ENCODE measurements around the gene ORC2.
"Not testable (repeated sequence)": the region's sequence is repeated elsewhere in the genome, so short reads cannot be mapped to it uniquely, and the experiment has no call there.

The ORC2 gene

GRCh38 chr2:200899482-200899881, 64.0 kb downstream of the ORC2 start:
- no peak overlapping the region for H3K4me3 ChIP-seq
- no peaks in the 10 kb centered on the region for H3K9me3 ChIP-seq
- H3K27ac ChIP-seq = no peak overlapping the region
- no peak for TF ChIP-seq Cebpa-rat (IDR thresholded peaks at IDR 0.05)
- H4K20me1 ChIP-seq = no peaks in the 10 kb centered on the region
- H3K27me3 ChIP-seq = no peaks in the 10 kb centered on the region
- H3K4me1 ChIP-seq = no peaks in the 10 kb centered on the region
- H3K36me3 ChIP-seq = peaks cover 74% of the 10 kb centered on the region
- no peak overlapping the region for H3K4me2 ChIP-seq
- no peak overlapping the region for H3K9ac ChIP-seq

DNA sequence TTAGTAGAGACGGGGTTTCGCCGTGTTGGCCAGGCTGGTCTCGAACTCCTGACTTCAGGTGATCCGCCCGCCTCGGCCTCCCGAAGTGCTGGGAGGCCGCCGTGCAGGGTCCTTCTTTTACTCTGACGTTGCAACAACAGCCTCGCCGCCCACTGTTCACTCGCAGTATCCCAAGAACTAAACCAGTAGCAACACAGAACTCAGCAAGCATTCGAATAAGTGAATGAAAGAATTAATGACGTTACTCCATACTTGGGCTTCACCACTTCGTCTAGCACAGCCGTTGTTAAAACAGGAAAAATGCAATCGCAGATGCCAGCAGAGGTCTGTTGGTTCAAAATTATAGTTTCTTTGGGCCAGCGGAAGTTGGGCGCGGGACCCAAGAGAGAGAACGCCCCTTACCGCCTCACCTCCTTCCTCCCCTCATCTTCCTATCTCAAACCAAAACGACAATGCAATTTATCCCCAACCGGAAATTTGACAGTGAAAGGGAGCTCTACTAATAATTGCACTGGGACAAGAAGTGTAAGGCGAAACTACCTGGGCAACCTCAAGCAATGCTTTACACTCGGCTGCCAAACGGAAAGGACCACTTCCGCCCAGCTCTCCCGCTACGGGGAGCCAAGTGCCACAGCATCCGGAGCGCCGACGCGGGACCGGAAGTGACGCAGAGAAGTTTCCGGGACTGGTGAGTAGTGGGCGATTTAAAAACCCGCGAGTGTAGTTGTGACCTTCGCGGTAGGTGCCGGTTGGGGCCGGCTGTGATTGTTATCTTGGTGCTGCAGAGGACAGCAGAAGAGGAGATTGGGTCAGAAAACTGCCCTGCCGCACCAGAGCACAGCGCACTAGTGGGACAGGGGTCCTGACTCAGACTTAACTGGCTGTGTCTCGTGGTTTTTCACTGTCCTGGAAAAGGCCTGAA, 74.5 kb downstream of the ORC2 start, which contains the start of the genes NIF3L1 and PPIL3:
TSS of gene NIF3L1 (plus strand) at position 668 of the 922 bp plus-strand sequence. CDS start 2,573 bp downstream, outside the sequence.
TSS of gene PPIL3 (minus strand) at position 374 of the 922 bp plus-strand sequence. CDS start 1,462 bp downstream, outside the sequence.
- peak within 1 kb of the TSS; percentile 91 for H3K9ac ChIP-seq
- no peaks in the 10 kb centered on the region for H4K20me1 ChIP-seq
- no peaks in the 10 kb centered on the region for H3K9me3 ChIP-seq
- no peaks in the 10 kb centered on the region for H3K27me3 ChIP-seq
- H3K4me2 ChIP-seq = peak within 1 kb of the TSS; percentile 92
- peaks cover 17% of the 10 kb centered on the region for H3K36me3 ChIP-seq
- peak within 1 kb of the TSS; percentile 91 for H3K27ac ChIP-seq
- H3K4me1 ChIP-seq = peaks cover 33% of the 10 kb centered on the region
- TF ChIP-seq Cebpa-rat (IDR thresholded peaks at IDR 0.05) = no peak
- H3K4me3 ChIP-seq = peak within 1 kb of the TSS; percentile 81

DNA sequence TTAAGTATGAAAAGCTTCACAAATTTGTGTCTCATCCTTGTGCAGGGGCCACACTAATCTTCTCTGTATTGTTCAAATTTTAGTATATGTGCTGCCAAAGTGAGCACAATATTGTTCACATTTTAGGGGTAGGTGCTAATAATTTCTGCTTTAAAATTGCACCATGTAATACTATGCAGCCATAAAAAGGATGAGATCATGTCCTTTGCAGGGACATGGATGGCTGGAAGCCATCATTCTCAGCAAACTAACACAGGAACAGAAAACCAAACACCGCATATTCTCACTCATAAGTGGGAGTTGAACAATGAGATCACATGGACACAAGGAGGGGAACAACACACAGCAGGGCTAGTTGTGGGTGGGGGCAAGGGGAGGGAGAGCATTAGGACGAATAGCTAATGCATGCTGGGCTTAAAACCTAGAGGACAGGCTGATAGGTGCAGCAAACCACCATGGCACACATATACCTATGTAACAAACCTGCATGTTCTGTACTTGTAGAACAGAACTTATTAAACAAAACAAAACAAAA, 81.7 kb downstream of the ORC2 start:
- not testable (repeated sequence) for H3K4me3 ChIP-seq, H3K27me3 ChIP-seq, H4K20me1 ChIP-seq, H3K9ac ChIP-seq, H3K9me3 ChIP-seq, H3K4me2 ChIP-seq, H3K4me1 ChIP-seq, H3K27ac ChIP-seq
- peaks cover 84% of the 10 kb centered on the region for H3K36me3 ChIP-seq

GRCh38 chr2:200878289-200878880, 85.1 kb downstream of the ORC2 start:
- peaks cover 95% of the 10 kb centered on the region for H3K36me3 ChIP-seq
- no peak overlapping the region for H3K9ac ChIP-seq
- no peaks in the 10 kb centered on the region for H3K4me1 ChIP-seq
- H3K4me3 ChIP-seq = no peak overlapping the region
- H3K27me3 ChIP-seq = no peaks in the 10 kb centered on the region
- H3K4me2 ChIP-seq = no peak overlapping the region
- H4K20me1 ChIP-seq = no peaks in the 10 kb centered on the region
- TF ChIP-seq Cebpa-rat (IDR thresholded peaks at IDR 0.05) = no peak
- no peak overlapping the region for H3K27ac ChIP-seq
- H3K9me3 ChIP-seq = no peaks in the 10 kb centered on the region

- Histone ChIP-seq H3K36me3 (peaks cover 95% of the 10 kb centered on the region), H3K27ac (no peak overlapping the region), H3K9me3 (no peaks in the 10 kb centered on the region), H3K9ac (no peak overlapping the region), H3K27me3 (no peaks in the 10 kb centered on the region), H3K4me3 (no peak overlapping the region), H4K20me1 (no peaks in the 10 kb centered on the region), H3K4me1 (no peaks in the 10 kb centered on the region), H3K4me2 (no peak overlapping the region)
- no peak for TF ChIP-seq Cebpa-rat (IDR thresholded peaks at IDR 0.05)
Measured at GRCh38 chr2:200877443-200877842, 86.0 kb downstream of the ORC2 start.

DNA sequence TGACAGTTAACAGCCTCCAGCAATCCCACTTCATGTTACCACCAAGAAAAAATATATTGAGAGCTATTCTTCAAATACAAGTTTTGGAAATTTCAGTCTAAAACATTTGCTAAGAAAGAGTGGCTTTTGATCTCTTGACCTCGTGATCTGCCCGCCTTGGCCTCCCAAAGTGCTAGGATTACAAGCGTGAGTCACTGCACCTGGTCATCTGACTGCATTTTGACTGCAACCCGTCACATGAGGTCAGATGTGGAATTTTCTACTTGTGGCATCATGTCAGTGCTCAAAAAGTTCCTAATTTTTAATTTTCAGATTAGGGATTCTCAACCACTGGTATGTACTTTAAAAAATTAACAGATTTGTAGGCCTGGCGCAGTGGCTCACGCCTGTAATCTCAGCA, 89.9 kb downstream of the ORC2 start:
- TF ChIP-seq Cebpa-rat (IDR thresholded peaks at IDR 0.05) = no peak
- Histone ChIP-seq H3K36me3 (peaks cover 84% of the 10 kb centered on the region), H3K9ac (no peak overlapping the region)

GRCh38 chr2:200871151-200871550, 92.3 kb downstream of the ORC2 start:
- Histone ChIP-seq H3K9ac (no peak overlapping the region), H3K4me1 (no peaks in the 10 kb centered on the region; the same call in 1 of the 2 replicates), H3K36me3 (peaks cover 63% of the 10 kb centered on the region), H4K20me1 (no peaks in the 10 kb centered on the region), H3K9me3 (no peaks in the 10 kb centered on the region), H3K27me3 (no peaks in the 10 kb centered on the region), H3K27ac (no peak overlapping the region), H3K4me2 (no peak overlapping the region), H3K4me3 (no peak overlapping the region)
- peak; percentile 30; the same call in 1 of the 2 replicates for TF ChIP-seq Cebpa-rat (IDR thresholded peaks at IDR 0.05)

More for the DNA sequence above, 89.9 kb downstream of the ORC2 start:
- no peaks in the 10 kb centered on the region; the same call in 1 of the 2 replicates for H3K4me1 ChIP-seq
- H3K27me3 ChIP-seq = no peaks in the 10 kb centered on the region
- no peak overlapping the region for H3K4me2 ChIP-seq
- no peaks in the 10 kb centered on the region for H4K20me1 ChIP-seq
- H3K4me3 ChIP-seq = no peak overlapping the region
- H3K9me3 ChIP-seq = no peaks in the 10 kb centered on the region
- no peak overlapping the region for H3K27ac ChIP-seq

DNA sequence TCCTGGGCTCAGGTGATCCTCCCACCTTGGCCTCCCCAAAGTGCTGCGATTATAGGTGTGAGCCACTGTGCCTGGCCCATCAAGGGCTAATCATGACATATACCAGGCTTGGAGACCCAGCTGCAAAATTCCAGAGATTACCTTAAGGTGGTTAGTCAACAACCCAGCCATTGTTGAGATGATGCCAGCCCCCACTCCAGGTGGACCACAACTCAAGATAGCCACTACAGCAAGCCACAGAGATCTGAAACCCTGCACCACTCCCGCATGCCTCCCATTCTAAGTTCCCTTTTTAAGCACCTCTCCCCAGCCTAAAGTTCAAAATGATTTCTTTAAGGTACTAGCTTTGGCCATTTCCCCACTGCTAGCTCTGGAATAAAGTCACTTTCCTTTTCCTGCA, 94.4 kb downstream of the ORC2 start:
- H3K9me3 ChIP-seq = no peaks in the 10 kb centered on the region
- no peak overlapping the region for H3K4me3 ChIP-seq
- H3K27ac ChIP-seq = no peak overlapping the region
- H3K36me3 ChIP-seq = peaks cover 43% of the 10 kb centered on the region
- no peaks in the 10 kb centered on the region for H3K27me3 ChIP-seq
- H4K20me1 ChIP-seq = no peaks in the 10 kb centered on the region
- H3K9ac ChIP-seq = no peak overlapping the region
- H3K4me1 ChIP-seq = peaks cover 7% of the 10 kb centered on the region
- no peak overlapping the region for H3K4me2 ChIP-seq
- no peak for TF ChIP-seq Cebpa-rat (IDR thresholded peaks at IDR 0.05)

DNA sequence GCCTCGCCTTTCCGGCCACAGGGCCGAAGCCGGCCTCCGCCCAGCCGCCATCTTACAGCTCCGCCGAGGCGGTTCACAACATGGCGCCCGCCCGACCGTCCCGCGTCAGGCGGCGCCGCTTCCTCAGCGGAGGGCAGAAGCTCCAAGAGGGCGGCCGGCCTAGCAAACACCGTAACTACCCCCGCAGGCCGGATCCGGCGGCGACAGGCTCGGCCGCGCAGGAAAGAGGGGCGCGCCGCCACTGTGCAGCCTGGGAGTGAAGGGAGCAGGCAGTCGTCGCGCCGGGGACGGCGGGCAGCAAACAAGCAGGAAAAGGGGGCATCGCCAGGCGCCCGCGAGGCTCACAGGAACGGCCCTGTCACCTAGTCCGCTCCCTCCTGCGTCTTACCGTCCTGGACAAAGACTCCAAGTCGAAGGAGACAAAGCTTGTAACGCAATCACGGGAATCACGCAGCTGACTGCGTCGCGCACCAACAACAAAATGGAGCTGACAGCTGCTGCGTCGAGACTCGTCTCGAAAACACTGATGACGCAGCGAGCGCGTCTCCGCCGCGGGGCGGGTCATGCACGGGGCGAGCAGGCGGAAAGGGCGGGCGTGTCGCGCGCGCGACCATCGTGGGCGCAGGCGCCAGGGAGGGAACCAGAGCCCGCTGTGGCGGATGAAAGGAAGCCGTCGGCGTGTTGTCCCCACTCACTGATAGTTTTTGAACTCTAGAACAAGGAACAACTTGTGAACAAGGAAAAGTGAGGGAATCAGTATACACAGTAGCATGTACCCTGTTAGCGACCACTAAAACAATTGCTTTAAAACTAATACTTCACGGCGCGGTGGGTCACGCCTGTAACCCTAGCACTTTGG, 99.1 kb downstream of the ORC2 start, which contains the start of gene CLK1:
TSS of gene CLK1 (minus strand) at position 483 of the 859 bp plus-strand sequence. CDS start 2,796 bp downstream, outside the sequence.
- peak within 1 kb of the TSS; percentile 100 for H3K9ac ChIP-seq
- peak within 1 kb of the TSS; percentile 96 for H3K4me3 ChIP-seq
- H3K4me2 ChIP-seq = peak within 1 kb of the TSS; percentile 87
- peaks cover 18% of the 10 kb centered on the region for H3K36me3 ChIP-seq
- H3K4me1 ChIP-seq = peaks cover 24% of the 10 kb centered on the region
- H4K20me1 ChIP-seq = peaks cover 43% of the 10 kb centered on the region
- no peaks in the 10 kb centered on the region for H3K9me3 ChIP-seq
- peak within 1 kb of the TSS; percentile 100 for H3K27ac ChIP-seq
- no peak for TF ChIP-seq Cebpa-rat (IDR thresholded peaks at IDR 0.05)
- H3K27me3 ChIP-seq = no peaks in the 10 kb centered on the region
